ENCODE data around the gene ERI3.

The ERI3 gene

DNA sequence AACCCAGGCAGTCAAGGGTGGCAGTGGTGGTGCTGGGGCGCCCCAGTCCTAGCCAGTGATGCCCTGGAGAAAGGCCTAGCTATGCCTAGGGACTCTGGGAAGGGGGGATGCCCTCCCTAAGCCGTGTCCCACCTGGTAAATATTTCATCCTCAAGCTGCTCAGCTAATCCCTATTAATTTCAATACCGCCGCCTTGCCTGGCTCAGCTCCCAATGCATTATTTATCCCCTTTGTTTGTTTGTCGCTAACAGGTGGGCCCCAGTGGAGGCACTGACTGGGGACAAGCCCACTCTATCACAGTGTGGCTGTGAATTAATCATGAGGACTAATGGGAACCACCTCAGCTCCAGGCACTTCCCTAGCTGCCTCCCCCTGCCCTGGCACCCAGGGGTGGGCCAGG is 119.2 kb downstream of the ERI3 start:
- intact Hi-C loops (cut with DNase I), result no loop called here
- DNase-seq, result no peak

DNA sequence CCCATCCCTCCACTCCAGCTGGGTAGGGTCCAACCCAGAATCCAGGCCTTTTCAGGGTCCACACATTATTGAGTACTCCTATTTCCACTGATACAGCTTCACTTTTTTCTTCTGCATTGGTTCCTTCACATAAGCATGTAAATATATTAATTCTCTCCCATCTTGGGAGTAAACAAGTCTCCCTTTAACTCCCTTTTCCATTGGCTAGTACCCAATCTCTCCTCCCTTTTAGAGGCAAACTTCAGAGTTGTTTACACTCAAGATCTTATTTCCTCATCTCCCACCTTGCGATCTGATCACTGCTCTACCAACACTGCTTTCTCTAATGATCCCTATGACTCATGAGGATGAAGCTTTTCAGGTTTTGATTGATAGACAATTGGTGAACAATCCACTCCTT is 121.5 kb downstream of the ERI3 start:
- DNase-seq, result no peak
- intact Hi-C loops (cut with DNase I), result no loop called here

GRCh38 chr1:44230796-44231195 is 124.3 kb downstream of the ERI3 start:
- intact Hi-C loops (cut with DNase I), result no loop called here
- DNase-seq, result no peak

- no peak for DNase-seq
- intact Hi-C loops (cut with DNase I), result no loop called here
Observed at GRCh38 chr1:44229435-44230167, 125.5 kb downstream of the ERI3 start.

DNA sequence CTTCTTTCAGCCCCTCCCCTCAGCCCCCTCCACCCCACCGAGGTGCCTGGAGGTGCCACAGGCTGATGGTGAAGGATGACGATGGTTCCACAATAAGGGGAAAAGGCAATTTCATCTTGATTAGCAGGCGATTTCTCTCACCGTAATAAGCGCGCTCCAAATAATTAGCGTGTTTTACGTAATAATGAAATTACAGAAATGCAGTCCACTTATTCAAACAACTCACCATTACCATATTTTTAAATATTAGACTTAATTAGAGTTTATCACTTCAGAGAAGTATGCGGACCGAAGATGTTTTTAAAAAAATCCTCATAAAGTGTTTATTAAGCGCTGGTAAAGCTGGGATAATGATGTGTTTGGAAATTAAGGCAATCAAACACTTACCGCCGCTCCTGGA is 126.8 kb downstream of the ERI3 start:
- no peak for DNase-seq
- intact Hi-C loops (cut with DNase I), result no loop called here

DNA sequence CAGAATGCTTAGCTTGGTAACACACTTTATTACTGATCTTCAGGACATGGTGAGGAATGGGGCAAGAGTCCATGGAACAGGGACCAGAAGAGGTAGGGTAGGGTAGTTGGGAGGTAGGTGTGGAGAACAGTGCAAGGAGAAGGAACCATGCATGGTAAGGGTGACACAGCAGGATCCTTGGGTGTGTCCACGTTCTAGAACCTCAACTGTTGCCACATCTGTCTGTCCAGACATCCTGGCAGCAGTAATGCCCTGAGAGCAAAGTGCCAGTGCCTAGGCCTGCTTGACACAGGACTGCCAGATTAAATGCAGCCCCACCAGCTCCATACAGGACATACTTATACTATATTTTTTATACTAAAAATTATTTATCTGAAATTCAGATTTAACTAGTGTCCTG is 127.8 kb downstream of the ERI3 start:
- no peak for DNase-seq
- intact Hi-C loops (cut with DNase I), result no loop called here

GRCh38 chr1:44225761-44226160 is 129.3 kb downstream of the ERI3 start:
- intact Hi-C loops (cut with DNase I), result no loop called here
- peak in 1 of 42 donors; percentile 6 for DNase-seq

- intact Hi-C loops (cut with DNase I), result no loop called here
- DNase-seq, result no peak
Observed at GRCh38 chr1:44223187-44223610, 131.9 kb downstream of the ERI3 start.

GRCh38 chr1:44222397-44223186 is 132.5 kb downstream of the ERI3 start:
- no peak for DNase-seq
- intact Hi-C loops (cut with DNase I), result no loop called here

- intact Hi-C loops (cut with DNase I), result no loop called here
Observed at GRCh38 chr1:44221769-44222168, 133.3 kb downstream of the ERI3 start.

GRCh38 chr1:44220755-44221154 is 134.3 kb downstream of the ERI3 start:
- DNase-seq, result no peak
- intact Hi-C loops (cut with DNase I), result no loop called here

More at GRCh38 chr1:44221769-44222168, 133.3 kb downstream of the ERI3 start:
- no peak for DNase-seq

DNA sequence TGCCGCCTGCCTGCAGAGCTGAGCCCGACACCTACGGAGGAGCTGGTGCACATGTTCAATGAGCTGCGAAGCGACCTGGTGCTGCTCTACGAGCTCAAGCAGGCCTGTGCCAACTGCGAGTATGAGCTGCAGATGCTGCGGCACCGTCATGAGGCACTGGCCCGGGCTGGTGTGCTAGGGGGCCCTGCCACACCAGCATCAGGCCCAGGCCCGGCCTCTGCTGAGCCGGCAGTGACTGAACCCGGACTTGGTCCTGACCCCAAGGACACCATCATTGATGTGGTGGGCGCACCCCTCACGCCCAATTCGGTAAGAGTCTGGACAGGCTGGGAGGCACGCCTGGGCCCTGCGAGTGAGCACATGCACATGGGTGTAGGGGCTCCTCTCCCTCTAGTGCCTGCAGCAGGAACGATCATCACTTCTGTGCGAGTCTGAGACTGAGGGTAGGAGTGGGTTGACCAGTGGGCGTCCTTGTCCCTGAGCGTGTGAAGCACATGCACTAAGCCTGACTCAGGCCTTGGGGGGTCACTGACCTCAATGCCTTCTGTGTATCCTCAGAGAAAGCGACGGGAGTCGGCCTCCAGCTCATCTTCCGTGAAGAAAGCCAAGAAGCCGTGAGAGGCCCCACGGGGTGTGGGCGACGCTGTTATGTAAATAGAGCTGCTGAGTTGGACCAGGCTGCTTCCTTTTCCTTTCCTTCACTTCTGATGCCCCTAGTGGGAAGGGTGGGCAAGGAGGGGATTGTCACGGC is 134.9 kb downstream of the ERI3 start:
- DNase-seq, result peak in 6 of 42 donors; percentile 26 to 53 (median 42)
- intact Hi-C loops (cut with DNase I), result no loop called here

GRCh38 chr1:44219301-44219626 is 135.8 kb downstream of the ERI3 start:
- DNase-seq, result no peak
- intact Hi-C loops (cut with DNase I), result loop anchor here (5.0 to 10.0 kb wide), 3 partner anchors 76 to 423 kb away; partner anchors contain the start of gene ERI3

DNA sequence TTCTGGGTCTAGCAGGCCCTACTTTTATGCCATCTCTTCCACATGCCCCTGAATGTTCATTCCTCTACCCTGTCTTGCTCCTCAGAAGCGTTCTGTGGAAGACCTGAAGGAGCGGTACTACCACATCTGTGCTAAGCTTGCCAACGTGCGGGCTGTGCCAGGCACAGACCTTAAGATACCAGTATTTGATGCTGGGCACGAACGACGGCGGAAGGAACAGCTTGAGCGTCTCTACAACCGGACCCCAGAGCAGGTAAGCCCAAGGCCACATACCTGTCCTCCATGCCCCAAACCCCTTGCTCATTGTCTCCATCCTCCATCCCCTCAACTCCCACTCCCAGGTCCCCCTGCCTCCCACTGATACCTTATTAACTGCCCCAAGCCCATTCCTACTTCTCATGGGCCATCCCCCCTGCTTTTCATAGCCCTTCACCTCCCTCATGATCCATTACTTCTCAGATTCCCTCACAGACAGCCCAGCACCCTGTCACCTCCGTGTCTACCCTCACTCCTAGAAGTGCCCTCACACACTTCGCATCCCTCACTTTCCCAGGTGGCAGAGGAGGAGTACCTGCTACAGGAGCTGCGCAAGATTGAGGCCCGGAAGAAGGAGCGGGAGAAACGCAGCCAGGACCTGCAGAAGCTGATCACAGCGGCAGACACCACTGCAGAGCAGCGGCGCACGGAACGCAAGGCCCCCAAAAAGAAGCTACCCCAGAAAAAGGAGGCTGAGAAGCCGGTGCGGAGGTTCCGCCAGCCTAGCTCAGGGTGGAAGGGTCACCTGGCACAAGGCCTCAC is 136.4 kb downstream of the ERI3 start:
- intact Hi-C loops (cut with DNase I), result loop anchor here (5.0 to 10.0 kb wide), 3 partner anchors 76 to 424 kb away; partner anchors contain the start of gene ERI3
- DNase-seq, result no peak

DNA sequence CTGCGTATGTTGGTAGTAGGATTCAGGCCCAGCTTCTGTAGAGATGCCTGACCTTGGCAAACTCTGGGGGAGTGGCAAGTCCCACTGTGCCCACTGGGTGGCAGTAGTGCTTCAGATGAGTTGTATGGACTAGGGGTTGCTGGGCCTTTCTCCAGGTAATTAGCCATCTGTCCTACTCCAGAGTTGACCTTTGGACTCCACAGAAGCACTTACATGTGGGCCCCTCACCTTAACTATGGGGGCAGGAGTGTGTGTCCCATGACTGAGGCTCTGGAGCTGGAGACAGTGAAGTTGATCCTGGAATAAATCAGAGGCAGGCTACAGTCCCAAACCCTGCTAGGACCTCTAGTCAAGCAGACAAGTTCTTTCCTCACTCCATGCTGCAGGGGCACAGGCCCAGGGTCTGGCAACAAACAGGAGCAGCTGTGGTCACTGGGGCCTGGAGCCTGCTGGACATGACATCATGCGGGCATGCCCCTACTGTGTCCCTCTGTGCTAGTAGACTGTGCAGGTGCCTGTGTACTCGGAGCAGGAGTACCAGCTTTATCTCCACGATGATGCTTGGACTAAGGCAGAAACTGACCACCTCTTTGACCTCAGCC is 137.1 kb downstream of the ERI3 start:
- intact Hi-C loops (cut with DNase I), result loop anchor here (5.0 to 10.0 kb wide), 3 partner anchors 77 to 424 kb away; partner anchors contain the start of gene ERI3
- peak; percentile 64 to 94 (median 87) for DNase-seq

DNA sequence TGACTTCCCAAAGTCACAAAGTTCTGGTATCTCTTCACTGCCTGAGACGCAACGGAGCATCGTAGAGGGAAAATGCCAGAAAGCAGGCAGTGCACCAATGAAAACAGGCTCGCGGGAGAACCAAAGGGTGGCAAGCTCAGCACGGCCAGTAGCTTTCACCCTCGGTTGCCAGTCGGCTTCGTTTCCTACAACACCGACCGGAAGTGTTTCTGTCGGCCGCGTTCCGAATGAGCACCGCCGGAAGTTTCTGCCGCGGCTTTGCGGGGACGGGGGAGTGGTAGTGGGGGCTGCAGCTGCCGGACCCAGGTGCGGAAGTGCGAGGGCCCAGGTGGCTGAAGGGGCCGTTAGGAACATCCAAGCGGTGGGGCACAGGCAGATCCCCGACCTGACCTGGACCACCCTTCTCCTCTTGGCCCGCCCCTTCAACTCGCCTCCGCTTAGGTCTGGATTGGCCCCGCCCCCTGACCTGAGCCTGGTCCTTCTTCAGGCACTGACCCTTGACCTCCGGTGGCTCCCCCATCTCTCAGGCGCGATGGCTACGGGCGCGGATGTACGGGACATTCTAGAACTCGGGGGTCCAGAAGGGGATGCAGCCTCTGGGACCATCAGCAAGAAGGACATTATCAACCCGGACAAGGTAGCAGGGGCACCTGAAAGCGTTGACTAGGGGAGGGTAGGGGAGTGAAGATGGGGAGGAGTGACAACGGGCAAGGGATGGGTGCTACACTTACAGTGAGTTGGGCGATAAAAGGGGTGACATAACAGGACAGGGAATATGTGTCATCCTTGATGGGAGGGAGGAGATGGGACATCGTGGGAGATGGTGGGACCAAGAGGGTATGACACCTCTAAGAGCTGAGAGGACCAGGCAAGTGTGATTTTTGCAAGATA is 141.6 kb downstream of the ERI3 start, which contains the start of gene DMAP1:
DMAP1 (plus strand) TSS at position 250 of the 891 bp plus-strand sequence; CDS start at position 533, 283 bp downstream.
- intact Hi-C loops (cut with DNase I), result loop anchor here (10.0 kb wide), 1 partner anchor 81 kb away; no protein-coding TSS in a partner anchor
- peak; percentile 83 to 97 (median 92) for DNase-seq
